ENCODE results near the gene TEC. TPM values are rescaled to one million over a fixed set of nuclear protein-coding genes. Genes with fewer than 3 reads are reported as not detected.

The TEC gene
- total and polyA plus RNA-seq, 9 of the 15 experiments (the other 6 are each of a cell fraction or from before 2014, with no cell fraction given) = 5.3 to 14.7 (median 8.8) TPM

DNA sequence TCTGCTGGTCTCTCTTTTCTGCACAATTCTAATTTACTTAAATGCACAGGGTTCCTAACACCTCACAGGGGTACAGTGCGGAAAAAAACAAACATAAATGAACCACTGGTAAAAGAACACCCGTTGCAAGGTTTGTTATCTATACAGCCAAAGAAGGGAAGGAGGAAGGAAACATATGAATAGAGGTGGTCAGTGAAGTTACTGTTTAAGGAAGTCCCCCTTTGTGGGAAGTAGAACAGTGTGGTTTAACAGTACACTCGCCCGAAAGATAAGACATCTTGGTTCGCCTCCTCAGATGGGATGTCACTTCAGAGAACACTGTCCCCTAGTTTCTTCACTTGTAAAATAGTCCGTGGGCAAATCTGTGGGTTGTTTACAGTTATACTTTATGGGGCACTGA, 57.5 kb downstream of the TEC start (continued):
- TF ChIP-seq, protein P1, sequence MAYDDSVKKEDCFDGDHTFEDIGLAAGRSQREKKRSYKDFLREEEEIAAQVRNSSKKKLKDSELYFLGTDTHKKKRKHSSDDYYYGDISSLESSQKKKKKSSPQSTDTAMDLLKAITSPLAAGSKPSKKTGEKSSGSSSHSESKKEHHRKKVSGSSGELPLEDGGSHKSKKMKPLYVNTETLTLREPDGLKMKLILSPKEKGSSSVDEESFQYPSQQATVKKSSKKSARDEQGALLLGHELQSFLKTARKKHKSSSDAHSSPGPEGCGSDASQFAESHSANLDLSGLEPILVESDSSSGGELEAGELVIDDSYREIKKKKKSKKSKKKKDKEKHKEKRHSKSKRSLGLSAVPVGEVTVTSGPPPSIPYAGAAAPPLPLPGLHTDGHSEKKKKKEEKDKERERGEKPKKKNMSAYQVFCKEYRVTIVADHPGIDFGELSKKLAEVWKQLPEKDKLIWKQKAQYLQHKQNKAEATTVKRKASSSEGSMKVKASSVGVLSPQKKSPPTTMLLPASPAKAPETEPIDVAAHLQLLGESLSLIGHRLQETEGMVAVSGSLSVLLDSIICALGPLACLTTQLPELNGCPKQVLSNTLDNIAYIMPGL (CRISPR knock-in tag; IDR thresholded peaks at IDR 0.05) = no peak
- TF ChIP-seq CBFB (CRISPR knock-in tag; IDR thresholded peaks at IDR 0.05) (no peak), ZNF41 (CRISPR knock-in tag; conservative IDR thresholded peaks at IDR 0.05) (no peak), RNF2 (IDR thresholded peaks at IDR 0.05) (peak; percentile 84; the same call in 1 of the 2 replicates), BACH1 (tag; IDR thresholded peaks at IDR 0.05) (no peak), ETV1 (tag; conservative IDR thresholded peaks at IDR 0.05; ENCODE audit: low read depth) (no peak), TSC22D4 (tag; IDR thresholded peaks at IDR 0.05) (no peak), ZNF586 (CRISPR knock-in tag; conservative IDR thresholded peaks at IDR 0.05) (no peak), MAFF (IDR thresholded peaks at IDR 0.05; ENCODE audit: low read length) (no peak), ZNF695 (CRISPR knock-in tag; IDR thresholded peaks at IDR 0.05) (no peak), FOSL1 (tag; conservative IDR thresholded peaks at IDR 0.05) (no peak), ZNF436 (CRISPR knock-in tag; IDR thresholded peaks at IDR 0.05) (no peak), MEF2A (IDR thresholded peaks at IDR 0.05; ENCODE audit: control insufficient read depth, low read depth, low read length) (no peak), TFAM (CRISPR knock-in tag; conservative IDR thresholded peaks at IDR 0.05) (no peak), ZNF133 (CRISPR knock-in tag; IDR thresholded peaks at IDR 0.05) (no peak), PHB (CRISPR knock-in tag; IDR thresholded peaks at IDR 0.05) (no peak), ZNF184 (CRISPR knock-in tag; IDR thresholded peaks at IDR 0.05) (no peak), KDM4B (IDR thresholded peaks at IDR 0.05; ENCODE audit: borderline replicate concordance in 2 of 2, low read depth in 1 of 2) (no peak), TRIM24 (IDR thresholded peaks at IDR 0.05) (peak in 1 of 2 experiments; percentile 42; a peak in 2 of 4 replicates), ZNF3 (CRISPR knock-in tag; IDR thresholded peaks at IDR 0.05) (no peak), WHSC1 (IDR thresholded peaks at IDR 0.05; ENCODE audit: low read length) (no peak), ZNF644 (tag; IDR thresholded peaks at IDR 0.05; ENCODE audit: low read depth) (0 out of 2 replicates have a peak, but pooled peaks have one; percentile 42)
- TF ChIP-seq, protein P2, sequence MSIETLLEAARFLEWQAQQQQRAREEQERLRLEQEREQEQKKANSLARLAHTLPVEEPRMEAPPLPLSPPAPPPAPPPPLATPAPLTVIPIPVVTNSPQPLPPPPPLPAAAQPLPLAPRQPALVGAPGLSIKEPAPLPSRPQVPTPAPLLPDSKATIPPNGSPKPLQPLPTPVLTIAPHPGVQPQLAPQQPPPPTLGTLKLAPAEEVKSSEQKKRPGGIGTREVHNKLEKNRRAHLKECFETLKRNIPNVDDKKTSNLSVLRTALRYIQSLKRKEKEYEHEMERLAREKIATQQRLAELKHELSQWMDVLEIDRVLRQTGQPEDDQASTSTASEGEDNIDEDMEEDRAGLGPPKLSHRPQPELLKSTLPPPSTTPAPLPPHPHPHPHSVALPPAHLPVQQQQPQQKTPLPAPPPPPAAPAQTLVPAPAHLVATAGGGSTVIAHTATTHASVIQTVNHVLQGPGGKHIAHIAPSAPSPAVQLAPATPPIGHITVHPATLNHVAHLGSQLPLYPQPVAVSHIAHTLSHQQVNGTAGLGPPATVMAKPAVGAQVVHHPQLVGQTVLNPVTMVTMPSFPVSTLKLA (conservative IDR thresholded peaks at IDR 0.05) = no peak
- TF ChIP-seq, protein P3, sequence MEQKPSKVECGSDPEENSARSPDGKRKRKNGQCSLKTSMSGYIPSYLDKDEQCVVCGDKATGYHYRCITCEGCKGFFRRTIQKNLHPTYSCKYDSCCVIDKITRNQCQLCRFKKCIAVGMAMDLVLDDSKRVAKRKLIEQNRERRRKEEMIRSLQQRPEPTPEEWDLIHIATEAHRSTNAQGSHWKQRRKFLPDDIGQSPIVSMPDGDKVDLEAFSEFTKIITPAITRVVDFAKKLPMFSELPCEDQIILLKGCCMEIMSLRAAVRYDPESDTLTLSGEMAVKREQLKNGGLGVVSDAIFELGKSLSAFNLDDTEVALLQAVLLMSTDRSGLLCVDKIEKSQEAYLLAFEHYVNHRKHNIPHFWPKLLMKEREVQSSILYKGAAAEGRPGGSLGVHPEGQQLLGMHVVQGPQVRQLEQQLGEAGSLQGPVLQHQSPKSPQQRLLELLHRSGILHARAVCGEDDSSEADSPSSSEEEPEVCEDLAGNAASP (IDR thresholded peaks at IDR 0.05) = no peak
- TF ChIP-seq, protein P4, sequence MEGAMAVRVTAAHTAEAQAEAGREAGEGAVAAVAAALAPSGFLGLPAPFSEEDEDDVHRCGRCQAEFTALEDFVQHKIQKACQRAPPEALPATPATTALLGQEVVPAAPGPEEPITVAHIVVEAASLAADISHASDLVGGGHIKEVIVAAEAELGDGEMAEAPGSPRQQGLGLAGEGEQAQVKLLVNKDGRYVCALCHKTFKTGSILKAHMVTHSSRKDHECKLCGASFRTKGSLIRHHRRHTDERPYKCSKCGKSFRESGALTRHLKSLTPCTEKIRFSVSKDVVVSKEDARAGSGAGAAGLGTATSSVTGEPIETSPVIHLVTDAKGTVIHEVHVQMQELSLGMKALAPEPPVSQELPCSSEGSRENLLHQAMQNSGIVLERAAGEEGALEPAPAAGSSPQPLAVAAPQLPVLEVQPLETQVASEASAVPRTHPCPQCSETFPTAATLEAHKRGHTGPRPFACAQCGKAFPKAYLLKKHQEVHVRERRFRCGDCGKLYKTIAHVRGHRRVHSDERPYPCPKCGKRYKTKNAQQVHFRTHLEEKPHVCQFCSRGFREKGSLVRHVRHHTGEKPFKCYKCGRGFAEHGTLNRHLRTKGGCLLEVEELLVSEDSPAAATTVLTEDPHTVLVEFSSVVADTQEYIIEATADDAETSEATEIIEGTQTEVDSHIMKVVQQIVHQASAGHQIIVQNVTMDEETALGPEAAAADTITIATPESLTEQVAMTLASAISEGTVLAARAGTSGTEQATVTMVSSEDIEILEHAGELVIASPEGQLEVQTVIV (CRISPR knock-in tag; IDR thresholded peaks at IDR 0.05; ENCODE audit: borderline replicate concordance) = no peak

All from K562 (cell line).